Activated CD4-positive, CD25-positive, alpha-beta regulatory T cell treated with anti-CD3 and anti-CD28 coated beads, Interleukin-2, amount 50 U/mL, for 16 hours (primary cell): ENCODE data around the gene CMIP.

Source experiments
- DNase-seq: peaks from one replicate; pipeline ENCODE4 v3.0.0-alpha.2; 2020; ENCODE audit warnings: low read depth, low spot score

The CMIP gene

GRCh38 chr16:81461243-81461642, 16.6 kb downstream of the CMIP start:
- DNase-seq: no peak

GRCh38 chr16:81461766-81462165, 17.2 kb downstream of the CMIP start:
- DNase-seq: no peak

GRCh38 chr16:81462683-81463082, 18.1 kb downstream of the CMIP start:
- no peak for DNase-seq

GRCh38 chr16:81463296-81463890, 18.8 kb downstream of the CMIP start:
- DNase-seq: no peak

GRCh38 chr16:81464279-81464678, 19.7 kb downstream of the CMIP start:
- DNase-seq: no peak

- no peak for DNase-seq
Measured at GRCh38 chr16:81465375-81465943, 20.9 kb downstream of the CMIP start.

- no peak for DNase-seq
Measured at GRCh38 chr16:81466356-81466980, 21.9 kb downstream of the CMIP start.

GRCh38 chr16:81467072-81467471, 22.5 kb downstream of the CMIP start:
- DNase-seq: no peak

- DNase-seq: no peak
Measured at GRCh38 chr16:81467815-81468214, 23.2 kb downstream of the CMIP start.

- no peak for DNase-seq
Measured at GRCh38 chr16:81468269-81468902, 23.8 kb downstream of the CMIP start.

GRCh38 chr16:81469183-81469677, 24.6 kb downstream of the CMIP start:
- DNase-seq: no peak

- no peak for DNase-seq
Measured at GRCh38 chr16:81469710-81470535, 25.3 kb downstream of the CMIP start.

- DNase-seq: no peak
Measured at GRCh38 chr16:81470796-81471636, 26.4 kb downstream of the CMIP start.

GRCh38 chr16:81471882-81472281, 27.3 kb downstream of the CMIP start:
- DNase-seq: no peak

GRCh38 chr16:81472391-81472790, 27.8 kb downstream of the CMIP start:
- DNase-seq: no peak

- no peak for DNase-seq
Measured at GRCh38 chr16:81473066-81473488, 28.5 kb downstream of the CMIP start.

- DNase-seq: no peak
Measured at GRCh38 chr16:81473558-81473957, 28.9 kb downstream of the CMIP start.

- DNase-seq: no peak
Measured at GRCh38 chr16:81473969-81474959, 29.7 kb downstream of the CMIP start.
